ENCODE measurements around the gene MYCBP2. TPM values are rescaled to one million over a fixed set of nuclear protein-coding genes. Genes with fewer than 3 reads are reported as not detected.

The MYCBP2 gene
- total and polyA plus RNA-seq, 10 donors = 55.2 to 251 (median 200) TPM

DNA sequence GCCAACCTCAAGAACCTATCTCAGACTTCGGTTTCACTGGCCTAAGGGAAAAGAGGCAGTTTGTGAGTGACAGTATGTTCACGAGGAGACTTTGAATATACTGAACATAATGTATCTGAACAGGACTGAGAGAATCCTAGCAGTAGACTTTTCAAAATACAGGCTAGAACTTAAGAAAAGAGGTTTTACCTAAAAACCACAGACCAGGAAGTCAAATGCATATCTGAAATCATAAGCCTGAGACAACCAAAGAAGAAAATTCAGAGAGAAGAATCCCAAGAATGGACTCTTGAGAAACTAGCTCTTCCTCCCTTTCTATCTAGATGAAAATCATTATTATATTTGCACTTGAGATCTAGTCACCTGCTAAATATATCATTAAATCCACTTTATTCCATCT is 17.6 kb downstream of the MYCBP2 start:
- H3K27ac ChIP-seq = peak overlapping the region in 2 of 8 donors; percentile 55 to 58
- 76 to 86% (median 84%) methylated on average over 2 of the region's 2 CpGs for WGBS, 5 donors
- H3K9me3 ChIP-seq = no peaks in the 10 kb centered on the region
- intact Hi-C loops (cut with DNase I; ENCODE audit: low total_unique reads) = no loop called here
- no peak for DNase-seq
- H3K36me3 ChIP-seq = no peaks in the 10 kb centered on the region
- TF ChIP-seq POLR2A (IDR thresholded peaks at IDR 0.05) (no peak), POLR2AphosphoS5 (IDR thresholded peaks at IDR 0.05) (no peak)
- TF ChIP-seq, protein P1, sequence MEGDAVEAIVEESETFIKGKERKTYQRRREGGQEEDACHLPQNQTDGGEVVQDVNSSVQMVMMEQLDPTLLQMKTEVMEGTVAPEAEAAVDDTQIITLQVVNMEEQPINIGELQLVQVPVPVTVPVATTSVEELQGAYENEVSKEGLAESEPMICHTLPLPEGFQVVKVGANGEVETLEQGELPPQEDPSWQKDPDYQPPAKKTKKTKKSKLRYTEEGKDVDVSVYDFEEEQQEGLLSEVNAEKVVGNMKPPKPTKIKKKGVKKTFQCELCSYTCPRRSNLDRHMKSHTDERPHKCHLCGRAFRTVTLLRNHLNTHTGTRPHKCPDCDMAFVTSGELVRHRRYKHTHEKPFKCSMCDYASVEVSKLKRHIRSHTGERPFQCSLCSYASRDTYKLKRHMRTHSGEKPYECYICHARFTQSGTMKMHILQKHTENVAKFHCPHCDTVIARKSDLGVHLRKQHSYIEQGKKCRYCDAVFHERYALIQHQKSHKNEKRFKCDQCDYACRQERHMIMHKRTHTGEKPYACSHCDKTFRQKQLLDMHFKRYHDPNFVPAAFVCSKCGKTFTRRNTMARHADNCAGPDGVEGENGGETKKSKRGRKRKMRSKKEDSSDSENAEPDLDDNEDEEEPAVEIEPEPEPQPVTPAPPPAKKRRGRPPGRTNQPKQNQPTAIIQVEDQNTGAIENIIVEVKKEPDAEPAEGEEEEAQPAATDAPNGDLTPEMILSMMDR (IDR thresholded peaks at IDR 0.05 in 8 of 11, conservative IDR thresholded peaks at IDR 0.05 in 3 of 11) = no peak
- H3K4me1 ChIP-seq = peaks cover 49 to 100% (median 92%) of the 10 kb centered on the region in 6 donors
- no peak overlapping the region for H3K4me3 ChIP-seq
- H3K27me3 ChIP-seq (replicated peaks in 1 of 7) = no peaks in the 10 kb centered on the region

DNA sequence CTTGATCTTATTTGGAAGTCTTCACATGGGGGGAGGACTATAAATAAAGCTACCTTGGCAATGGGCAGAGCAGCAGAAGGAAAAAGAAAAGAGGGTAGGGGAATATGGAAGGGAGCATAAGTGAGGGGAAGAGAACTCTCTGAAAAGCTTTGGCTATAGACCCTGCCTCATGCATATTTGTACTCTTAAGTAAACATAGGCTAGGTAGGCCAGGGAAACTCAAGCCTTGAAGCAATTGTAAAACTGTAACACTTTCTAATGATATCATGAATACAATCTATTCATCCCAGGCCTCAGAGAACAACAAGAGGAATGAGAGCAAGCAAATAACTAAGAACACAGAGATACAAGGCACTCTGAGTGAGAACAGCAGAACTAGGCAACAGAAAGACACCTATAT is 20.4 kb downstream of the MYCBP2 start:
- intact Hi-C loops (cut with DNase I; ENCODE audit: low total_unique reads) = no loop called here
- no peaks in the 10 kb centered on the region for H3K36me3 ChIP-seq
- H3K4me1 ChIP-seq = peaks cover 49 to 98% (median 81%) of the 10 kb centered on the region in 6 donors
- no peaks in the 10 kb centered on the region for H3K27me3 ChIP-seq (replicated peaks in 1 of 7)
- H3K9me3 ChIP-seq = no peaks in the 10 kb centered on the region
- no peak for DNase-seq
- no peak overlapping the region for H3K4me3 ChIP-seq
- peak overlapping the region in 6 of 8 donors; percentile 2 to 65 (median 24) for H3K27ac ChIP-seq
- TF ChIP-seq, protein P1 (IDR thresholded peaks at IDR 0.05 in 8 of 11, conservative IDR thresholded peaks at IDR 0.05 in 3 of 11) = no peak
- TF ChIP-seq POLR2A (IDR thresholded peaks at IDR 0.05) = no peak

DNA sequence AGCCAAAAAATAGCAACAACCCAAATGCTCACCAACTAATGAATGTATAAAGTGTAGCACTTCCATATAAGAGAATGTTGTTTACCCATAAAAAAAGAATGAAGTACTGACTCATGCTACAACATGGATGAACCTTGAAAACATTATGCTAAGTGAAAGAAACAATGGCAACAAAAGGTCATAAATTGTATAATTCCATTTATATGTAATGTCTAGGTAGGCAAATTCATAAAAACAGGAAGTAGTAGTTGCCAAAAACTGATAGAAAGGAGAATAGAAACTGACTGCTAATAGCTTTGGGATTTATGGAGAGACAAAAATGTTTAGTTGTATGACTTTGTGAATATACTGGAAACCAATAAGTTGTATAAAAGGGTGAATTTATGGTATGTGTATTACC is 21.6 kb downstream of the MYCBP2 start:
- Histone ChIP-seq H3K9me3 (no peaks in the 10 kb centered on the region), H3K36me3 (no peaks in the 10 kb centered on the region), H3K27me3 (replicated peaks in 1 of 7) (no peaks in the 10 kb centered on the region), H3K4me3 (no peak overlapping the region), H3K4me1 (peaks cover 46 to 98% (median 80%) of the 10 kb centered on the region in 6 donors), H3K27ac (peak overlapping the region; percentile 2 to 65 (median 23))
- intact Hi-C loops (cut with DNase I; ENCODE audit: low total_unique reads) = no loop called here
- TF ChIP-seq POLR2AphosphoS5 (IDR thresholded peaks at IDR 0.05) = no peak
- TF ChIP-seq POLR2A (IDR thresholded peaks at IDR 0.05) = no peak
- TF ChIP-seq, protein P1 (IDR thresholded peaks at IDR 0.05 in 8 of 11, conservative IDR thresholded peaks at IDR 0.05 in 3 of 11) = no peak
- DNase-seq = no peak

DNA sequence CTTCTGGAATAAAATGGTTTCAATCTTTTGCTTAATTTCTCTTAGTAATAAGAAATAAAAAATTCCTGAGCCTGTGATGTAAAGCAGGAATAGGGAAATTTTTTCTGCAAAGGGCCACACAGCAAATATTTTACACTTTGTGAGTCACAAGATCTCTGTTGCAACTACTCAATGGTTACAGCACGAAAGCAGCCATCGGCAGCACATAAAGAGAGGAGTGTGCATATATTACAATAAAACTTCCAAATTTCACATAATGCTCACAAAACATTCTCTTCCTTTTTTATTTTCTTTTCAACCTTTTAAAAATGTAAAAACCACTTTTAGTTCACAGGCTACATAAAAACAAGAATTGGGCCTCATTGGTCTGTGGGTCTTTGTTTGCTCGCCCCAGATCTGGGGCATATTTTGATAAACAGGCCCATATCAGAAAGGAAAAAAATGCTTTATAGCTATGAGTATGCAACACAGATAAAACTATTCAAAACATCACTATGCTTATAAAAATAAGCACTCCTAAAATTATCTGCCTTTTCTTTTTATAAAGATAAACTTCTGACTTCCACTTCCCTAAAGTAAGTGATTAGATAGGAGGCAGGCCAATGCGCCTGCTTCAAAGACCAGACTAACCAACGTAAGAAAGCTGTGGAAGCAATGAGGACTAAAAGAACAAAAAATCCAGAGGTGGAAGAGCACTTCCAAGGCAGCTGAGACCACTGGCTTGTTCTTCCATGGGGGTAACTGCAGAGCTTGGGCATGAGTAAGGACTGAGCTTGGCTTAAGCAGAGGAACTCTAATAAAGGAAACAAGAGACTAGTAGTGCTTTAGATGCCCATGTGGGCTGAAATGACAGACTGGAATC is 26.5 kb downstream of the MYCBP2 start:
- no peak for DNase-seq
- 33 to 41% (median 36%) methylated on average over 5 of the region's 5 CpGs for WGBS, 5 donors
- TF ChIP-seq, protein P1 (IDR thresholded peaks at IDR 0.05 in 8 of 11, conservative IDR thresholded peaks at IDR 0.05 in 3 of 11) = no peak
- no peak for TF ChIP-seq POLR2AphosphoS5 (IDR thresholded peaks at IDR 0.05)
- no peak for TF ChIP-seq POLR2A (IDR thresholded peaks at IDR 0.05)
- Histone ChIP-seq H3K4me3 (no peak overlapping the region), H3K4me1 (peaks cover 33 to 98% (median 78%) of the 10 kb centered on the region in 6 donors), H3K27ac (peak overlapping the region in 7 of 8 donors; percentile 22 to 71 (median 60)), H3K9me3 (no peaks in the 10 kb centered on the region), H3K27me3 (replicated peaks in 1 of 7) (no peaks in the 10 kb centered on the region), H3K36me3 (peaks cover 0 to 11% (median 7%) of the 10 kb centered on the region in 6 donors)
- intact Hi-C loops (cut with DNase I; ENCODE audit: low total_unique reads) = no loop called here
